NB4 (cell line): Measurements from ENCODE around the gene NIPAL4.

Source experiments
- DNase-seq: peaks from one replicate; pipeline ENCODE4 v3.0.0; 2010; ENCODE audit warnings: low read depth
- H3K4me3 ChIP-seq: one replicate; pipeline ENCODE4 v1.5.1; 2011; ENCODE audit warnings: mild to moderate bottlenecking, low read depth, low read length, moderate library complexity
- MAX ChIP-seq: IDR thresholded peaks from 2 replicates; pipeline ENCODE4 v1.6.1; 2011; ENCODE audit warnings: low read depth, low read length
- MYC ChIP-seq: IDR thresholded peaks from 2 replicates; pipeline ENCODE4 v1.6.1; 2011; ENCODE audit warnings: low read depth, low read length
- POLR2A ChIP-seq: IDR thresholded peaks from 2 replicates; pipeline ENCODE4 v1.6.1; 2011; ENCODE audit warnings: mild to moderate bottlenecking; ENCODE audit not compliant: insufficient read length; ENCODE audit errors: extremely low read depth
- TF ChIP-seq, protein P1 (sequence below): IDR thresholded peaks from one replicate; pipeline ENCODE4 v1.5.1; 2012; ENCODE audit warnings: low read depth, low read length

NIPAL4 gene

GRCh38 chr5:157519579-157520253, 59.7 kb downstream of the NIPAL4 start:
- no peak for DNase-seq
- TF ChIP-seq, protein P1, sequence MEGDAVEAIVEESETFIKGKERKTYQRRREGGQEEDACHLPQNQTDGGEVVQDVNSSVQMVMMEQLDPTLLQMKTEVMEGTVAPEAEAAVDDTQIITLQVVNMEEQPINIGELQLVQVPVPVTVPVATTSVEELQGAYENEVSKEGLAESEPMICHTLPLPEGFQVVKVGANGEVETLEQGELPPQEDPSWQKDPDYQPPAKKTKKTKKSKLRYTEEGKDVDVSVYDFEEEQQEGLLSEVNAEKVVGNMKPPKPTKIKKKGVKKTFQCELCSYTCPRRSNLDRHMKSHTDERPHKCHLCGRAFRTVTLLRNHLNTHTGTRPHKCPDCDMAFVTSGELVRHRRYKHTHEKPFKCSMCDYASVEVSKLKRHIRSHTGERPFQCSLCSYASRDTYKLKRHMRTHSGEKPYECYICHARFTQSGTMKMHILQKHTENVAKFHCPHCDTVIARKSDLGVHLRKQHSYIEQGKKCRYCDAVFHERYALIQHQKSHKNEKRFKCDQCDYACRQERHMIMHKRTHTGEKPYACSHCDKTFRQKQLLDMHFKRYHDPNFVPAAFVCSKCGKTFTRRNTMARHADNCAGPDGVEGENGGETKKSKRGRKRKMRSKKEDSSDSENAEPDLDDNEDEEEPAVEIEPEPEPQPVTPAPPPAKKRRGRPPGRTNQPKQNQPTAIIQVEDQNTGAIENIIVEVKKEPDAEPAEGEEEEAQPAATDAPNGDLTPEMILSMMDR = no peak
- TF ChIP-seq POLR2A = no peak
- TF ChIP-seq MYC = no peak
- no peak for TF ChIP-seq MAX
- H3K4me3 ChIP-seq = no peak overlapping the region

GRCh38 chr5:157520911-157521703, 61.1 kb downstream of the NIPAL4 start:
- H3K4me3 ChIP-seq = no peak overlapping the region
- DNase-seq = no peak
- TF ChIP-seq, protein P1 = no peak
- TF ChIP-seq POLR2A = no peak
- TF ChIP-seq MYC = no peak
- TF ChIP-seq MAX = no peak

DNA sequence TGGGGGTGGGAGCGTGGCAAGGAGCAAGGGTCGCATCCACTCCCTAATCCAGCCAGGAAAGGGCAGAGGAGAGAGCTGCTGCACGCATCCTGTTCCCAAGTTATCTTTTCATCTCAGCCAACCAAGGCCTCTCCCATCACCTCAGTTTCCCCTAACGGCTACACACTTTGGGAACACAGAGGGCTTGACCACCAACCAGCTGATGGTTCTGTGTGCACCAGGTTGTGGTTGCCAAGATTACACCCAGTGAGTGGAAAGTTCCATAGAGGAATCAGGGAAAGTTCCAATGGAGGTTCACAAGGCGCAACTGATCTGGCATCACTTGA, 61.7 kb downstream of the NIPAL4 start:
- TF ChIP-seq MAX (no peak), POLR2A (no peak), MYC (no peak)
- TF ChIP-seq, protein P1 = no peak
- no peak overlapping the region for H3K4me3 ChIP-seq
- DNase-seq = no peak

- TF ChIP-seq, protein P1 = no peak
- TF ChIP-seq MYC = no peak
- TF ChIP-seq POLR2A = no peak
- H3K4me3 ChIP-seq = no peak overlapping the region
- no peak for DNase-seq
Measured at GRCh38 chr5:157523976-157524375, 64.0 kb downstream of the NIPAL4 start.
